Fibroblast of lung (primary cell): ENCODE results near the gene DNAAF2. TPM values are rescaled to one million over a fixed set of nuclear protein-coding genes. Genes with fewer than 3 reads are reported as not detected.

Experiments
- DNase-seq, 2 donors: peaks; one replicate each; pipeline versions ENCODE4 v3.0.0 to v3.0.0-alpha.2; 2010; ENCODE audit warnings: low read depth in 2 of 2
- H2AFZ ChIP-seq: 2 replicates; pipeline ENCODE4 v1.5.1; 2012; ENCODE audit warnings: low read length, control low read depth, inconsistent platforms
- H3K27ac ChIP-seq: 2 replicates; pipeline ENCODE4 v1.5.1; 2011; ENCODE audit warnings: low read length, control low read depth; ENCODE audit not compliant: insufficient read depth
- H3K27me3 ChIP-seq: 2 replicates; pipeline ENCODE4 v1.5.1; 2011; ENCODE audit warnings: mild to moderate bottlenecking, low read length; ENCODE audit not compliant: control insufficient read depth, insufficient read depth
- H3K36me3 ChIP-seq: 2 replicates; pipeline ENCODE4 v1.5.1; 2011; ENCODE audit warnings: low read length; ENCODE audit not compliant: control insufficient read depth, insufficient read depth
- H3K4me1 ChIP-seq: 2 replicates; pipeline ENCODE4 v1.5.1; 2011; ENCODE audit warnings: low read length; ENCODE audit not compliant: control insufficient read depth, insufficient read depth; ENCODE audit errors: extremely low read depth
- H3K4me2 ChIP-seq: 2 replicates; pipeline ENCODE4 v1.5.1; 2011; ENCODE audit warnings: low read length, control low read depth; ENCODE audit not compliant: insufficient read depth; ENCODE audit errors: extremely low read depth
- H3K4me3 ChIP-seq, 4 experiments: fragments of 200-600 bp in 1 of 4; sonication (generic) in 1 of 4; replicated peaks in 1 of 4; 2 replicates each; pipeline ENCODE4 v1.5.1; 2011 to 2016; ENCODE audit warnings: low read length in 4 of 4, low read depth in 3 of 4, mild to moderate bottlenecking in 3 of 4, control low read depth in 2 of 4, inconsistent platforms in 1 of 4, mixed read lengths in 1 of 4; ENCODE audit not compliant: insufficient read depth in 1 of 4; ENCODE audit errors: control extremely low read depth in 1 of 4
- H3K79me2 ChIP-seq: 2 replicates; pipeline ENCODE4 v1.5.1; 2012; ENCODE audit warnings: mild to moderate bottlenecking, low read length, inconsistent platforms; ENCODE audit not compliant: control insufficient read depth, insufficient read depth
- H3K9ac ChIP-seq: 2 replicates; pipeline ENCODE4 v1.5.1; 2011; ENCODE audit warnings: mild to moderate bottlenecking, low read length, control low read depth; ENCODE audit not compliant: insufficient read depth
- H3K9me3 ChIP-seq: 2 replicates; pipeline ENCODE4 v1.5.1; 2012; ENCODE audit warnings: low read depth, low read length; ENCODE audit not compliant: control insufficient read depth, insufficient read depth
- H4K20me1 ChIP-seq: 2 replicates; pipeline ENCODE4 v1.5.1; 2011; ENCODE audit warnings: low read length; ENCODE audit not compliant: control insufficient read depth, insufficient read depth; ENCODE audit errors: extremely low read depth
- EZH2 ChIP-seq: IDR thresholded peaks from 2 replicates; pipeline ENCODE4 v1.5.1; 2012; ENCODE audit warnings: low read length, control low read depth, mild to moderate bottlenecking; ENCODE audit errors: missing control alignments
- polyA plus RNA-seq, 2 donors: library from polyadenylated mRNA; depleted of rRNA in 1 of 2; stranded (reverse) in 1 of 2; unstranded in 1 of 2; fragments of >200 nt; gene quantifications; 2 replicates each; pipeline ENCODE4 v1.2.1, GENCODE V29; 2011 to 2012; ENCODE audit warnings: missing spikeins in 1 of 2
- total RNA-seq: library from RNA; depleted of rRNA; stranded (reverse); fragments of >200 nt; gene quantifications from 2 replicates; pipeline ENCODE4 v1.2.1, GENCODE V29; 2014
- TF ChIP-seq, protein P1 (sequence below), 2 donors: IDR thresholded peaks in 1 of 2; conservative IDR thresholded peaks in 1 of 2; 1 replicate in 1 of 2; 2 replicates in 1 of 2; pipeline ENCODE4 v1.5.1; 2011 to 2012; ENCODE audit warnings: low read length in 2 of 2, control low read depth in 1 of 2, inconsistent platforms in 1 of 2, low read depth in 1 of 2, mild to moderate bottlenecking in 1 of 2

Gene DNAAF2
- total and polyA plus RNA-seq, 2 donors (not counting 1 experiment from before 2014, with no cell fraction given), result 6.5 to 9.1 TPM

DNA sequence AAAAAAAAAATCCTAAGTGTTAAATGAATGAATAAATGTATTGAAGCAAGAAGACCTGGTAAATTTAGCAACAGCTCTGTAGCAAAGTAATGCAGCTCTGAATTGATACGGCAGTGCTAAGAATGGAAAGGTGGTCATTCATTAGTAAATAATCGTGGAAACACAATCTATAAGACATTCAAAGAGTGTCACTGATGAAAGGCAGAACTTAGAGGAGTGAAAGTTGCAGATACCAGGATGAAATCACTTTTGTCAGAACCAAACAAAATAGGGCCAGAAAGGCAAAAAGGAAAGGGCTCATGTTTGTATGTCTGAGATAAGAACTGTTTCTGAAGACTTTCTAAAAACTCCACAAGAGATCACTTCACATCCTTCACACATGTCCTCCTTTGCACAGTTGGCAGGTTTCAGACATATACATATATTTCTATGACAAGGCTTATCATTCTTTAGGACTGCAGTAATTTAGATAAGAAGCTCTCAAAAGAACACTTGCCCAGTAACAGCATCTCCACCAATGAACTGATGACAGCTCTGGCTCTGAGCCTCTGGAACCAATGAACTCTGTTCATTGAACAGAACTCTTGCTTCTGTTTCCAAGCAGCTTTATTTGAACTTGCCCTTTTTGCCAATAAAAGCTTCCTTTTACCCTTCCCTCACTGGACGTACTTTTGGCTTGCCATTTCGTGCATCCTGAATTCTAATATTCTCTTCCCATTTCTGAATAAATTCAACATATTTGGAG, 40.5 kb downstream of the DNAAF2 start:
- peak; percentile 74 to 84 for DNase-seq
- Histone ChIP-seq H3K4me1 (no peaks in the 10 kb centered on the region), H3K36me3 (no peaks in the 10 kb centered on the region), H4K20me1 (no peaks in the 10 kb centered on the region), H2AFZ (no peak overlapping the region), H3K9me3 (no peaks in the 10 kb centered on the region), H3K27ac (peak overlapping the region; percentile 34), H3K4me2 (peak overlapping the region; percentile 33), H3K27me3 (no peaks in the 10 kb centered on the region), H3K9ac (no peak overlapping the region), H3K4me3 (no peak overlapping the region), H3K79me2 (peaks cover 20% of the 10 kb centered on the region)
- TF ChIP-seq, protein P1, sequence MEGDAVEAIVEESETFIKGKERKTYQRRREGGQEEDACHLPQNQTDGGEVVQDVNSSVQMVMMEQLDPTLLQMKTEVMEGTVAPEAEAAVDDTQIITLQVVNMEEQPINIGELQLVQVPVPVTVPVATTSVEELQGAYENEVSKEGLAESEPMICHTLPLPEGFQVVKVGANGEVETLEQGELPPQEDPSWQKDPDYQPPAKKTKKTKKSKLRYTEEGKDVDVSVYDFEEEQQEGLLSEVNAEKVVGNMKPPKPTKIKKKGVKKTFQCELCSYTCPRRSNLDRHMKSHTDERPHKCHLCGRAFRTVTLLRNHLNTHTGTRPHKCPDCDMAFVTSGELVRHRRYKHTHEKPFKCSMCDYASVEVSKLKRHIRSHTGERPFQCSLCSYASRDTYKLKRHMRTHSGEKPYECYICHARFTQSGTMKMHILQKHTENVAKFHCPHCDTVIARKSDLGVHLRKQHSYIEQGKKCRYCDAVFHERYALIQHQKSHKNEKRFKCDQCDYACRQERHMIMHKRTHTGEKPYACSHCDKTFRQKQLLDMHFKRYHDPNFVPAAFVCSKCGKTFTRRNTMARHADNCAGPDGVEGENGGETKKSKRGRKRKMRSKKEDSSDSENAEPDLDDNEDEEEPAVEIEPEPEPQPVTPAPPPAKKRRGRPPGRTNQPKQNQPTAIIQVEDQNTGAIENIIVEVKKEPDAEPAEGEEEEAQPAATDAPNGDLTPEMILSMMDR (conservative IDR thresholded peaks at IDR 0.05 in 1 of 2, IDR thresholded peaks at IDR 0.05 in 1 of 2; ENCODE audit: low read depth in 1 of 2, low read length in 2 of 2), result no peak
- no peak for TF ChIP-seq EZH2

DNA sequence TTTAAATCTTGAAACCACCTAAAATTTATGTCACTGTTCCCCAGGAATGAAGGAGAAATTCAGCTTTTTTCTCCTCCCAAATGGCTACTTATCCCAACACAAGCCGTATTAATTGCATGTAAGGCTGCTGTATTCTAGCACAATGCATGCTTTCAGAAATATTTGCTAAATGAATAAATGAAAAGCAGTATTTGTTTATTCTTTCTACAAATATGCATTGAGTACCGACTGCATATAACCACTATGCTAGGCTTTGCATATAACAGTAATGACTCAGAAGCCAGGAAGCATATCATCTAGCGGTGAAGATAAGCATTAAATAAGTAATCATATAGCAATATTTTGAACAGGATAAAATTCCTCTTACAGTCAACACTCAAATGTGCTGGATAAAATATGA, 42.0 kb downstream of the DNAAF2 start:
- Histone ChIP-seq H2AFZ (no peak overlapping the region), H3K4me2 (peak overlapping the region; percentile 23), H3K9ac (no peak overlapping the region), H3K79me2 (peaks cover 6% of the 10 kb centered on the region), H3K4me3 (no peak overlapping the region), H3K4me1 (no peaks in the 10 kb centered on the region), H3K9me3 (no peaks in the 10 kb centered on the region), H3K27me3 (no peaks in the 10 kb centered on the region), H4K20me1 (no peaks in the 10 kb centered on the region), H3K36me3 (no peaks in the 10 kb centered on the region), H3K27ac (no peak overlapping the region)
- DNase-seq, result peak; percentile 40 to 72
- TF ChIP-seq, protein P1 (conservative IDR thresholded peaks at IDR 0.05 in 1 of 2, IDR thresholded peaks at IDR 0.05 in 1 of 2; ENCODE audit: low read depth in 1 of 2, low read length in 2 of 2), result no peak
- TF ChIP-seq EZH2, result no peak

DNA sequence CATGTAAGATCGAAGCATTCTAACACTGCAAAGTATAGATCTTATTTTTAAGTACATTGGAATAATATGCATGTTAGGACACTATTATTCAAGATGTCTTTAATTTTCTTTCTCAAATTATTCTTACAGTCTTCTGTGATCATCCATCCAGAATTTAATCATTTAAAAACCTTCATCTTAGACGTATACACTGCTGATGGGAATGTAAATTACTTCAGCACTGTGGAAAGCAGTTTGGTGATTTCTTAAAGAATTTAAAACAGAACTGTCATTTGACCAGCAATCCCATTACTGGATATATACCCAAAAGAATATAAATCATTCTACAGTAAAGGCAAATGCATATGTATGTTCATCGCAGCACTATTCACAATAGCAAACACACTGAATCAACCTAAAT, 45.7 kb downstream of the DNAAF2 start:
- Histone ChIP-seq H3K27me3 (no peaks in the 10 kb centered on the region), H3K9ac (no peak overlapping the region), H3K79me2 (peaks cover 18% of the 10 kb centered on the region), H3K36me3 (no peaks in the 10 kb centered on the region), H3K4me1 (no peaks in the 10 kb centered on the region), H3K27ac (no peak overlapping the region), H2AFZ (no peak overlapping the region), H3K9me3 (no peaks in the 10 kb centered on the region), H3K4me2 (no peak overlapping the region), H3K4me3 (no peak overlapping the region), H4K20me1 (no peaks in the 10 kb centered on the region)
- no peak for DNase-seq
- TF ChIP-seq, protein P1 (conservative IDR thresholded peaks at IDR 0.05 in 1 of 2, IDR thresholded peaks at IDR 0.05 in 1 of 2; ENCODE audit: low read depth in 1 of 2, low read length in 2 of 2), result no peak
- no peak for TF ChIP-seq EZH2
